ENCODE measurements around the gene ARHGAP29. TPM values are rescaled to one million over a fixed set of nuclear protein-coding genes. Genes with fewer than 3 reads are reported as not detected.

Gene ARHGAP29
- total and polyA plus RNA-seq, 3 donors from 2014 or later: 24.9 to 41.7 (median 34.7) TPM

GRCh38 chr1:94193128-94193527, 44.3 kb downstream of the ARHGAP29 start:
- no peak for DNase-seq
- Histone ChIP-seq H3K4me1 (no peaks in the 10 kb centered on the region), H3K36me3 (ENCODE audit: low read depth, missing control alignments) (no peaks in the 10 kb centered on the region), H3K27me3 (no peaks in the 10 kb centered on the region), H3K4me3 (no peak overlapping the region), H3K9me3 (no peaks in the 10 kb centered on the region), H3K27ac (no peak overlapping the region)
- intact Hi-C loops (cut with DNase I; ENCODE audit: low total_unique reads): no loop called here
- 88 to 94% methylated on average over 1 of the region's 1 CpG for WGBS, 2 donors
- no peak for TF ChIP-seq POLR2A (IDR thresholded peaks at IDR 0.05)
- no peak for TF ChIP-seq CTCF (IDR thresholded peaks at IDR 0.05)

DNA sequence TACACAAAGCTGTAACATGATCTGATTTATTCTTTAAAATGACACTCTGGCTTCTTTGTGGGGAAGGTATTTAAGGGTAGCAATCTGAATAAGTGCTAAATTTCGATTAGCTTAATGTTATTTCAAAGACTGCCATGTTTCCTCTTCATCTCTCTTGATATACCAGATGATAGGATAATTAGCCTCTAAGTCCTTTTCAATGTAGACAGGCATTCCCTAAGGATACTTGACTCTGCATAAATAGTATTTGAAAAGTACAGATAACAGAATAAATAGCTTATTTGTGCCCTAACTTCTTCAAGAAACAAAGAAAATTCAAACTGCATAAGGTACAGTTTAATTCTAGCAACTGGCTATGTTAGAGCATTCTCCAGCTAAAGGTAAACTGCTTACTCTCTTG, 46.2 kb downstream of the ARHGAP29 start:
- no peak for DNase-seq
- intact Hi-C loops (cut with DNase I; ENCODE audit: low total_unique reads): no loop called here
- Histone ChIP-seq H3K36me3 (ENCODE audit: low read depth, missing control alignments) (no peaks in the 10 kb centered on the region), H3K27me3 (no peaks in the 10 kb centered on the region), H3K4me1 (no peaks in the 10 kb centered on the region), H3K9me3 (no peaks in the 10 kb centered on the region), H3K4me3 (no peak overlapping the region), H3K27ac (no peak overlapping the region)
- TF ChIP-seq CTCF (IDR thresholded peaks at IDR 0.05): no peak
- TF ChIP-seq POLR2A (IDR thresholded peaks at IDR 0.05): no peak
- 88% methylated on average over 1 of the region's 1 CpG for WGBS, 2 donors

DNA sequence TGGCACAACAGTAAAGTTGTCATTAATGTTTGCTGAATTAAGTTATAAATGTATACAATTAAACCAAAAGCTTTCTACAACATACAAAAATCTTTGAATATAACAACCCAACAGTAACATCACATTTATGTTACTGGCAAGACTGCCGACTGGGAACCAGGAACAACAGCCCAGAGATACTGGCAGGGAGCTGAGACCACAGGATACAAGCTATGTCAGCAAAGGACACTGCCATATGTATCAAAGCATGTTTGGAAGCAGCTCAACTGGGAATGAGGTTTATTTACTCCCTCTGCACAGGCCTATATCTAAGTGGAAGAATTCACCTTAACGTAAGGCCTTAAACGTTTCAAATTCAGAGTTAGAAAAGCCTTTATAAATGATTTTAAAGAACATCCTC, 50.4 kb downstream of the ARHGAP29 start:
- no peak for TF ChIP-seq CTCF (IDR thresholded peaks at IDR 0.05)
- TF ChIP-seq POLR2A (IDR thresholded peaks at IDR 0.05): no peak
- no peak for DNase-seq
- Histone ChIP-seq H3K4me1 (no peaks in the 10 kb centered on the region), H3K9me3 (no peaks in the 10 kb centered on the region), H3K27ac (no peak overlapping the region), H3K36me3 (ENCODE audit: low read depth, missing control alignments) (no peaks in the 10 kb centered on the region), H3K4me3 (no peak overlapping the region), H3K27me3 (no peaks in the 10 kb centered on the region)
- 80 to 93% methylated on average over 3 of the region's 3 CpGs for WGBS, 2 donors
- intact Hi-C loops (cut with DNase I; ENCODE audit: low total_unique reads): no loop called here

- Histone ChIP-seq H3K36me3 (ENCODE audit: low read depth, missing control alignments) (no peaks in the 10 kb centered on the region), H3K9me3 (no peaks in the 10 kb centered on the region), H3K4me3 (no peak overlapping the region), H3K27ac (no peak overlapping the region), H3K27me3 (no peaks in the 10 kb centered on the region), H3K4me1 (no peaks in the 10 kb centered on the region)
- TF ChIP-seq POLR2A (IDR thresholded peaks at IDR 0.05) (no peak), CTCF (IDR thresholded peaks at IDR 0.05) (no peak)
- WGBS, 2 donors: 71 to 75% methylated on average over 3 of the region's 3 CpGs
- intact Hi-C loops (cut with DNase I; ENCODE audit: low total_unique reads): no loop called here
- no peak for DNase-seq
Observed at GRCh38 chr1:94183197-94183815, 54.1 kb downstream of the ARHGAP29 start.

- H3K27me3 ChIP-seq: no peaks in the 10 kb centered on the region
- TF ChIP-seq CTCF (IDR thresholded peaks at IDR 0.05) (no peak), POLR2A (IDR thresholded peaks at IDR 0.05) (no peak)
- H3K9me3 ChIP-seq: no peaks in the 10 kb centered on the region
- 82 to 96% methylated on average over 1 of the region's 1 CpG for WGBS, 2 donors
- no peaks in the 10 kb centered on the region for H3K36me3 ChIP-seq (ENCODE audit: low read depth, missing control alignments)
- H3K4me1 ChIP-seq: no peaks in the 10 kb centered on the region
- intact Hi-C loops (cut with DNase I; ENCODE audit: low total_unique reads): no loop called here
- DNase-seq: no peak
- no peak overlapping the region for H3K27ac ChIP-seq
- H3K4me3 ChIP-seq: no peak overlapping the region
Observed at GRCh38 chr1:94182191-94182590, 55.2 kb downstream of the ARHGAP29 start.
